PC-3 (cell line): ENCODE data around the gene SERPINE2. TPM values are rescaled to one million over a fixed set of nuclear protein-coding genes. Genes with fewer than 3 reads are reported as not detected.

Experiments used
- ATAC-seq: fragments of 200-7000 bp; cut with Tn5 transposase; 2 replicates; pipeline ENCODE4 v1.9.1; 2020; ENCODE audit warnings: mild to moderate bottlenecking, moderate library complexity
- BruUV-seq: library from RNA; stranded (reverse); fragments of 400-500 nt; replicated peaks from 2 replicates; lab custom pipeline; 2021; lab: Mats Ljungman, UMichigan
- CTCF ChIA-PET: fragments of 300-600 bp; sonication (Branson Sonifier 250); formaldehyde crosslinking; loops from one replicate; lab custom pipeline; 2022; ENCODE audit warnings: antibody characterized with exemption; lab: Charles Lee
- POLR2A ChIA-PET: fragments of 300-600 bp; sonication (Branson Sonifier 250); formaldehyde crosslinking; loops from one replicate; lab custom pipeline; 2022; ENCODE audit warnings: antibody characterized with exemption; ENCODE audit not compliant: unreplicated experiment; lab: Charles Lee
- DNase-seq: peaks from one replicate; pipeline ENCODE4 v3.0.0-alpha.2; 2015
- H2AFZ ChIP-seq: fragments of 300-600 bp; sonication (generic); 2 replicates; pipeline ENCODE4 v1.6.0; 2016; ENCODE audit warnings: antibody characterized with exemption, low read length
- H3F3A ChIP-seq: fragments of 300-600 bp; sonication (generic); one replicate; pipeline ENCODE4 v1.6.0; 2017; ENCODE audit warnings: antibody characterized with exemption, low read length, control low read depth, mild to moderate bottlenecking; ENCODE audit not compliant: unreplicated experiment
- H3K27ac ChIP-seq: fragments of 300-600 bp; sonication (generic); 2 replicates; pipeline ENCODE4 v1.5.1; 2016; ENCODE audit warnings: mild to moderate bottlenecking, low read length
- H3K27me3 ChIP-seq: fragments of 300-600 bp; sonication (generic); 2 replicates; pipeline ENCODE4 v1.6.1; 2016; ENCODE audit warnings: low read length, mixed read lengths
- H3K36me3 ChIP-seq: fragments of 300-600 bp; sonication (generic); 2 replicates; pipeline ENCODE4 v1.6.1; 2016; ENCODE audit warnings: low read depth, mixed run types, low read length, mixed read lengths
- H3K4me1 ChIP-seq: fragments of 300-600 bp; sonication (generic); 2 replicates; pipeline ENCODE4 v1.5.1; 2016; ENCODE audit warnings: low read length; ENCODE audit not compliant: insufficient read depth
- H3K4me2 ChIP-seq: fragments of 300-600 bp; sonication (generic); 2 replicates; pipeline ENCODE4 v1.6.0; 2016; ENCODE audit warnings: low read length
- H3K4me3 ChIP-seq: fragments of 300-600 bp; sonication (generic); 2 replicates; pipeline ENCODE4 v1.5.1; 2016; ENCODE audit warnings: mild to moderate bottlenecking, low read length, mixed read lengths
- H3K79me2 ChIP-seq: fragments of 300-600 bp; sonication (generic); 2 replicates; pipeline ENCODE4 v1.6.1; 2017; ENCODE audit warnings: low read length, mixed read lengths
- H3K9ac ChIP-seq: fragments of 300-600 bp; sonication (generic); 2 replicates; pipeline ENCODE4 v1.6.0; 2016; ENCODE audit warnings: mild to moderate bottlenecking, low read length
- H3K9me2 ChIP-seq: fragments of 300-600 bp; sonication (generic); replicated peaks from 2 replicates; pipeline ENCODE4 v1.6.1; 2016; ENCODE audit warnings: mixed run types, low read length, mixed read lengths
- H3K9me3 ChIP-seq: fragments of 300-600 bp; sonication (generic); 2 replicates; pipeline ENCODE4 v1.6.1; 2016; ENCODE audit warnings: low read length, mixed read lengths
- H4K20me1 ChIP-seq: fragments of 300-600 bp; sonication (generic); 2 replicates; pipeline ENCODE4 v1.6.1; 2016; ENCODE audit warnings: low read length, mixed read lengths
- EZH2 ChIP-seq: fragments of 300-600 bp; sonication (generic); IDR thresholded peaks from one replicate; pipeline ENCODE4 v1.6.1; 2017; ENCODE audit warnings: antibody characterized with exemption, mild to moderate bottlenecking, low read length; ENCODE audit not compliant: unreplicated experiment
- EZH2phosphoT487 ChIP-seq: fragments of 300-600 bp; sonication (generic); IDR thresholded peaks from 2 replicates; pipeline ENCODE4 v1.6.1; 2018; ENCODE audit warnings: mild to moderate bottlenecking, antibody characterized with exemption, low read length, borderline replicate concordance
- intact Hi-C: fragments of 100-400 bp; cut with micrococcal nuclease; formaldehyde crosslinking; loops from 2 replicates; pipeline ENCODE4 v1.9.0; 2023
- total RNA-seq: library from RNA; depleted of rRNA; stranded (reverse); fragments of >200 nt; gene quantifications from 2 replicates; pipeline ENCODE4 v1.2.3, GENCODE V29; 2014
- TF ChIP-seq, protein P1 (sequence below): fragments of 300-600 bp; sonication (generic); conservative IDR thresholded peaks from 2 replicates; pipeline ENCODE4 v1.5.1; 2017; ENCODE audit warnings: antibody characterized with exemption, low read depth, mild to moderate bottlenecking, low read length

Gene SERPINE2
- total RNA-seq, 1 experiment from 2014 or later, result 17.1 TPM

DNA sequence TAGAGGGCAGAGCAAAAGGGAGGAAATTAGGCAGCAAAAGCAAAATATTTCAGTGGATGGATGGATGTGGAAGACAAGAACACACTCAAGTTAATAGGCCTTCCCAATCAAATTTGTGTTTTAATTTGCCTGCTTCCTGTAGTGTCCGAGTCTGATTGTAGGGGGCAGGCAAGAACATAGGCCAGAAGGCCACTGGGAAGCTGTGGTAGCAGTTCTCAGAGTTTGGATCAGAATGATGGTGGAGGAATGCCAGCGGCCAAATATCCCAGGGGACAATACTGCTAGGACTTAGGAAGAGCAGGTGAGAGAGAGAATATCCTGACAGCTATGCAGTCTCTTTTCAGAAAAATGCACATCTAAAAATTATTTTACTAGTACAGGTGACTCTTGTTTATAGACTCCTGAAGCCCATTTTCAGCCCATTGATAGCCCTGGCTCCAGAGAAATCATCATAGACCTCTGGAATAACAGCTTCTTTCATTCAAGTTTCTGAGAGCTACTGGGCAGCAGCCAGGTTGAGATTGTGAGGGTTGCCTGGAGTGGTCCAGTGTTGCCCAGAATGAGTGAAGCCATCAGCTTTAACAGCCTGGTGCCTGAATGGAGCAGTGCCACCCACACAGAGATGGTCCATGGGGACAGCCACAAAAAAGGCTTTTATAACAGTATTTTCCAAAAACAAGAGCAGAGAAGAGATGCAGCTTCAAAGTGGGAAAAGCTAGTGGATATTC lies 19.1 kb upstream of the SERPINE2 start:
- Histone ChIP-seq H3K9me3 (no peaks in the 10 kb centered on the region), H2AFZ (no peak overlapping the region), H3K4me2 (no peak overlapping the region), H4K20me1 (no peaks in the 10 kb centered on the region), H3K27me3 (no peaks in the 10 kb centered on the region), H3K9ac (no peak overlapping the region), H3K4me1 (no peaks in the 10 kb centered on the region), H3K9me2 (no peaks in the 10 kb centered on the region), H3K27ac (no peak overlapping the region), H3F3A (no peaks in the 10 kb centered on the region), H3K79me2 (no peaks in the 10 kb centered on the region), H3K36me3 (no peaks in the 10 kb centered on the region), H3K4me3 (no peak overlapping the region)
- intact Hi-C loops, result no loop called here
- TF ChIP-seq EZH2 (no peak), EZH2phosphoT487 (no peak)
- TF ChIP-seq, protein P1, sequence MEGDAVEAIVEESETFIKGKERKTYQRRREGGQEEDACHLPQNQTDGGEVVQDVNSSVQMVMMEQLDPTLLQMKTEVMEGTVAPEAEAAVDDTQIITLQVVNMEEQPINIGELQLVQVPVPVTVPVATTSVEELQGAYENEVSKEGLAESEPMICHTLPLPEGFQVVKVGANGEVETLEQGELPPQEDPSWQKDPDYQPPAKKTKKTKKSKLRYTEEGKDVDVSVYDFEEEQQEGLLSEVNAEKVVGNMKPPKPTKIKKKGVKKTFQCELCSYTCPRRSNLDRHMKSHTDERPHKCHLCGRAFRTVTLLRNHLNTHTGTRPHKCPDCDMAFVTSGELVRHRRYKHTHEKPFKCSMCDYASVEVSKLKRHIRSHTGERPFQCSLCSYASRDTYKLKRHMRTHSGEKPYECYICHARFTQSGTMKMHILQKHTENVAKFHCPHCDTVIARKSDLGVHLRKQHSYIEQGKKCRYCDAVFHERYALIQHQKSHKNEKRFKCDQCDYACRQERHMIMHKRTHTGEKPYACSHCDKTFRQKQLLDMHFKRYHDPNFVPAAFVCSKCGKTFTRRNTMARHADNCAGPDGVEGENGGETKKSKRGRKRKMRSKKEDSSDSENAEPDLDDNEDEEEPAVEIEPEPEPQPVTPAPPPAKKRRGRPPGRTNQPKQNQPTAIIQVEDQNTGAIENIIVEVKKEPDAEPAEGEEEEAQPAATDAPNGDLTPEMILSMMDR, result peak; percentile 31
- DNase-seq (no peak), ATAC-seq (no peak)
- ChIA-PET CTCF (no interaction called here), POLR2A (interaction anchor here (0.6 kb wide), 1 partner anchor 78 kb away, joined by 4 read pairs; no protein-coding TSS in a partner anchor)
- BruUV-seq, result no TSS peak

DNA sequence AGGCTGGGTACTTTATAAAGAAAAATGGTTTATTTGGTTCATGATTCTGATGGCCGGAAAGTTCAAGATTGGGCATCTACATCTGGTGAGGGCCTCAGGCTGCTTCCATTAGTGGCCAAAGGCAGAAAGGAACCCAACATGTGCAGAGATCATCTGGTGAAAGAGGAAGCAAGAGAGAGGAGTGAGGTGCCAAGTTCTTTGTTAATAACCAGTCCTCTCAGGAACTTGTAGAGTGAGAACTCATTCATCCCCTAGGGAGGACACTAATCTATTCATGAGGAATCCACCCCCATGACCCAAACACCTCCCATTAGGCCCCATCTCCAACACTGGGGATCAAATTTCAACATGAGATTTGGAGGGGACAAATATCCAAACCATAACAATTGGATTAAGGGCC lies 17.8 kb upstream of the SERPINE2 start:
- Histone ChIP-seq H3F3A (no peaks in the 10 kb centered on the region), H3K9me2 (no peaks in the 10 kb centered on the region), H3K9ac (no peak overlapping the region), H3K4me2 (no peak overlapping the region), H3K79me2 (no peaks in the 10 kb centered on the region), H3K9me3 (no peaks in the 10 kb centered on the region), H3K27me3 (no peaks in the 10 kb centered on the region), H4K20me1 (no peaks in the 10 kb centered on the region), H3K27ac (no peak overlapping the region), H3K36me3 (no peaks in the 10 kb centered on the region), H3K4me1 (no peaks in the 10 kb centered on the region), H2AFZ (no peak overlapping the region), H3K4me3 (no peak overlapping the region)
- DNase-seq (no peak), ATAC-seq (no peak)
- BruUV-seq, result no TSS peak
- intact Hi-C loops, result no loop called here
- ChIA-PET POLR2A (no interaction called here), CTCF (no interaction called here)
- TF ChIP-seq, protein P1, result no peak
- TF ChIP-seq EZH2 (no peak), EZH2phosphoT487 (no peak)

DNA sequence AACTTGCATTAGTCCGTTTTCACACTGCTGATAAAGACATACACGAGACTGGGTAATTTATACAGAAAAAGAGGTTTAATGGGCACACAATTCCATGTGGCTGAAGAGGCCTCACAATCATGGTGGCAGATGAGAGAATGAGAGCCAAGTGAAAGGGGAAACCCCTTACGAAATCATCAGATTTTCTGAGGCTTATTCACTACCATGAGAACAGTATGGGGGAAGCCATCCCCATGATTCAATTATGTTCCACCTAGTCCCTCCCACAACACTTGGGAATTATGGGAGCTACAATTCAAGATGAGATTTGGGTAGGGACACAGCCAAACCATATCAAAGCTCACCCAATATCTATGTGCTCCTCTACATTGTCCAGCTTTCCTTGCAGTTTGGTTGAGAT lies 16.0 kb upstream of the SERPINE2 start:
- no peak overlapping the region for H3K4me2 ChIP-seq
- ChIA-PET POLR2A (no interaction called here), CTCF (no interaction called here)
- no peaks in the 10 kb centered on the region for H3F3A ChIP-seq
- ATAC-seq (no peak), DNase-seq (no peak)
- H3K27me3 ChIP-seq, result no peaks in the 10 kb centered on the region
- H3K4me3 ChIP-seq, result no peak overlapping the region
- H4K20me1 ChIP-seq, result no peaks in the 10 kb centered on the region
- no peaks in the 10 kb centered on the region for H3K9me3 ChIP-seq
- no peaks in the 10 kb centered on the region for H3K79me2 ChIP-seq
- intact Hi-C loops, result no loop called here
- no peak overlapping the region for H3K9ac ChIP-seq
- TF ChIP-seq EZH2phosphoT487 (no peak), EZH2 (no peak)
- TF ChIP-seq, protein P1, result no peak
- BruUV-seq, result no TSS peak
- H2AFZ ChIP-seq, result no peak overlapping the region
- H3K4me1 ChIP-seq, result no peaks in the 10 kb centered on the region
- H3K27ac ChIP-seq, result no peak overlapping the region
- H3K9me2 ChIP-seq, result no peaks in the 10 kb centered on the region
- H3K36me3 ChIP-seq, result no peaks in the 10 kb centered on the region
